Effector memory CD4-positive, alpha-beta T cell (primary cell): Measurements from ENCODE around the gene ACSBG1.

ENCODE experiments used
- DNase-seq, 3 donors: peaks; one replicate each; pipeline ENCODE4 v3.0.0-alpha.2; 2020
- H3K27ac ChIP-seq: 2 replicates; pipeline ENCODE4 v1.7.0; 2013; ENCODE audit warnings: mild to moderate bottlenecking, low read length, moderate library complexity; ENCODE audit not compliant: insufficient read depth, poor library complexity, severe bottlenecking
- H3K27me3 ChIP-seq: replicated peaks from 2 replicates; pipeline ENCODE4 v1.7.0; 2013; ENCODE audit warnings: mild to moderate bottlenecking, low read length; ENCODE audit not compliant: insufficient read depth, control insufficient read depth, poor library complexity, severe bottlenecking
- H3K36me3 ChIP-seq: 2 replicates; pipeline ENCODE4 v1.7.0; 2013; ENCODE audit warnings: mild to moderate bottlenecking, low read length, moderate library complexity; ENCODE audit not compliant: control insufficient read depth, insufficient read depth
- H3K4me1 ChIP-seq: 2 replicates; pipeline ENCODE4 v1.7.0; 2013; ENCODE audit warnings: low read length, mild to moderate bottlenecking; ENCODE audit not compliant: control insufficient read depth, insufficient read depth, poor library complexity, severe bottlenecking
- H3K4me3 ChIP-seq: 2 replicates; pipeline ENCODE4 v1.7.0; 2013; ENCODE audit warnings: low read length, low read depth, mild to moderate bottlenecking; ENCODE audit not compliant: insufficient read depth, poor library complexity, severe bottlenecking
- H3K9me3 ChIP-seq: 2 replicates; pipeline ENCODE4 v1.7.0; 2013; ENCODE audit warnings: mild to moderate bottlenecking, low read length, moderate library complexity; ENCODE audit not compliant: control insufficient read depth

Gene ACSBG1

GRCh38 chr15:78225783-78226541, 8.4 kb downstream of the ACSBG1 start:
- Histone ChIP-seq H3K9me3 (no peaks in the 10 kb centered on the region), H3K4me3 (no peak overlapping the region), H3K27me3 (no peaks in the 10 kb centered on the region), H3K4me1 (no peaks in the 10 kb centered on the region), H3K36me3 (no peaks in the 10 kb centered on the region), H3K27ac (no peak overlapping the region)
- DNase-seq = no peak

- DNase-seq = no peak
- no peak overlapping the region for H3K27ac ChIP-seq
These were observed 10.3 kb downstream of the ACSBG1 start for GRCh38 chr15:78224023-78224411.

GRCh38 chr15:78223396-78224022, 10.9 kb downstream of the ACSBG1 start:
- Histone ChIP-seq H3K4me1 (no peaks in the 10 kb centered on the region), H3K27me3 (no peaks in the 10 kb centered on the region), H3K36me3 (no peaks in the 10 kb centered on the region), H3K4me3 (no peak overlapping the region), H3K27ac (no peak overlapping the region), H3K9me3 (no peaks in the 10 kb centered on the region)
- no peak for DNase-seq

More at GRCh38 chr15:78224023-78224411, 10.3 kb downstream of the ACSBG1 start:
- Histone ChIP-seq H3K36me3 (no peaks in the 10 kb centered on the region), H3K4me3 (no peak overlapping the region), H3K27me3 (no peaks in the 10 kb centered on the region), H3K9me3 (no peaks in the 10 kb centered on the region), H3K4me1 (no peaks in the 10 kb centered on the region)

GRCh38 chr15:78222745-78223395, 11.5 kb downstream of the ACSBG1 start:
- Histone ChIP-seq H3K27me3 (no peaks in the 10 kb centered on the region), H3K36me3 (no peaks in the 10 kb centered on the region), H3K27ac (no peak overlapping the region), H3K4me1 (no peaks in the 10 kb centered on the region), H3K9me3 (no peaks in the 10 kb centered on the region), H3K4me3 (no peak overlapping the region)
- DNase-seq = no peak

GRCh38 chr15:78220713-78221112, 13.7 kb downstream of the ACSBG1 start:
- H3K9me3 ChIP-seq = no peaks in the 10 kb centered on the region
- H3K4me1 ChIP-seq = no peaks in the 10 kb centered on the region
- H3K27me3 ChIP-seq = no peaks in the 10 kb centered on the region
- H3K27ac ChIP-seq = no peak overlapping the region
- DNase-seq = no peak
- H3K36me3 ChIP-seq = no peaks in the 10 kb centered on the region
- H3K4me3 ChIP-seq = no peak overlapping the region

- no peaks in the 10 kb centered on the region for H3K36me3 ChIP-seq
- peaks cover 3% of the 10 kb centered on the region for H3K27me3 ChIP-seq
- H3K9me3 ChIP-seq = no peaks in the 10 kb centered on the region
- H3K4me3 ChIP-seq = no peak overlapping the region
- H3K4me1 ChIP-seq = no peaks in the 10 kb centered on the region
- no peak for DNase-seq
- H3K27ac ChIP-seq = no peak overlapping the region
These were observed 17.9 kb downstream of the ACSBG1 start for GRCh38 chr15:78216276-78217104.

GRCh38 chr15:78213956-78214355, 20.4 kb downstream of the ACSBG1 start:
- no peak for DNase-seq
- peaks cover 3% of the 10 kb centered on the region for H3K27me3 ChIP-seq
- H3K4me1 ChIP-seq = no peaks in the 10 kb centered on the region
- no peaks in the 10 kb centered on the region for H3K9me3 ChIP-seq
- no peaks in the 10 kb centered on the region for H3K36me3 ChIP-seq
- no peak overlapping the region for H3K4me3 ChIP-seq
- H3K27ac ChIP-seq = no peak overlapping the region

- H3K27ac ChIP-seq = no peak overlapping the region
- no peak for DNase-seq
- no peak overlapping the region for H3K4me3 ChIP-seq
- H3K27me3 ChIP-seq = peaks cover 3% of the 10 kb centered on the region
- no peaks in the 10 kb centered on the region for H3K4me1 ChIP-seq
- no peaks in the 10 kb centered on the region for H3K36me3 ChIP-seq
- no peaks in the 10 kb centered on the region for H3K9me3 ChIP-seq
These were observed 21.0 kb downstream of the ACSBG1 start for GRCh38 chr15:78213425-78213750.

- H3K4me3 ChIP-seq = no peak overlapping the region
- H3K9me3 ChIP-seq = no peaks in the 10 kb centered on the region
- peaks cover 3% of the 10 kb centered on the region for H3K27me3 ChIP-seq
- no peaks in the 10 kb centered on the region for H3K4me1 ChIP-seq
- no peak overlapping the region for H3K27ac ChIP-seq
- DNase-seq = no peak
- H3K36me3 ChIP-seq = no peaks in the 10 kb centered on the region
These were observed 21.6 kb downstream of the ACSBG1 start for GRCh38 chr15:78212546-78213424.
